Activated CD8-positive, alpha-beta memory T cell treated with anti-CD3 and anti-CD28 coated beads, Interleukin-2, amount 50 U/mL, for 48 hours (primary cell): ENCODE data around the gene CEP112.
"Not testable (repeated sequence)": the region's sequence is repeated elsewhere in the genome, so short reads cannot be mapped to it uniquely, and the experiment has no call there.

ENCODE experiments used
- DNase-seq: peaks from one replicate; pipeline ENCODE4 v3.0.0-alpha.2; 2020

CEP112 gene

GRCh38 chr17:65711671-65712276 is 480.2 kb downstream of the CEP112 start:
- DNase-seq = no peak

- no peak for DNase-seq
These were observed 484.2 kb downstream of the CEP112 start for GRCh38 chr17:65707780-65708179.

DNA sequence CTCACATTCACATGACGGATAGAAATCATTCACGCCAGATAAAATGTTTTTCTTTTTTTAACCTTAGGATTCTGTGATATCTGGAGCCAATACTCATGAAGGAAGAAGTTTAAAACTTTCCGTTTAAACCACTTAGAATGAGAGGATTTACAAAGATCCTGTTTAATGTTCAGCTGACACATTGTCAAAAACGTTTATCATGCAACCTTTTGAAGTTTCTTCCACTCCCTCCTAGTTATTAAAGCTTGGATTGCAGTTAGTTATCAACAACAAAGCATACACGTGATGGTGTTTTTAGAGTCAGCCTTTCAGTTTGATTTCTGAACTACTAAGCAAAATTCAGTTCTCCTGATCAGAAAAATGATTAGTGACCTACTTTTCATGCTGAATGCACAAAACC is 487.2 kb downstream of the CEP112 start:
- no peak for DNase-seq

- no peak for DNase-seq
These were observed 488.0 kb downstream of the CEP112 start for GRCh38 chr17:65703891-65704290.

GRCh38 chr17:65699459-65699858 is 492.5 kb downstream of the CEP112 start:
- no peak for DNase-seq

- no peak for DNase-seq
These were observed 493.4 kb downstream of the CEP112 start for GRCh38 chr17:65698381-65699061.

GRCh38 chr17:65697661-65698060 is 494.3 kb downstream of the CEP112 start:
- no peak for DNase-seq

DNA sequence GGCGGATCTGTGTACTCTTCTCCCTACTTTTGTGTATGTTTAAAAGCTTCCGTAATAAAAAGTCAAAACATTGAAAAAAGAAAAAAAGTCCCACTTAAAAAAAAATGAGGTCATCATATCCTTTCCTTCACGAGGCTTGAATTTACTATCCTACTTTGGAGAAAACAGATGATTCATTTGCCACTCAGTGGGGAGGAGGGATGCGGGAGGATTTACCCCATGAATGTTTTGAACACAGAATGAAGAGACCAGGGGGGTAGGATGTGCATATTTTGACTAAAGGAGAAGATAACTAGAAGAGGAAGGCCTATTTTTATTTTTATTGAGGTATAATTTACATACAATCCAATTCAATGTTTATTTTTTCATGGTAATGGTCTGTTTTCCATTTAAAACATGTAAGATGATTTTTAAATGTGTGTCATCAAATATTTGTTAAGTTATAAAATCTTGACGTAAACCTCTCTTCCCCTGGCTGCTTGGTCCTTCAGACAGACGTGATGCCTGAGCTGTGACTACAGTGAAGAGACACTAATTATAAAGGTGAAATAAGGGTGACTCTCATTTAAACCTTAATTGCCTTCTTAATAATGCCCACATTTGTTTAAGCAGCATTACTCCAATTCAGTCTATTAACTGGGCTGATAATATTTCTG is 495.1 kb downstream of the CEP112 start:
- no peak for DNase-seq

DNA sequence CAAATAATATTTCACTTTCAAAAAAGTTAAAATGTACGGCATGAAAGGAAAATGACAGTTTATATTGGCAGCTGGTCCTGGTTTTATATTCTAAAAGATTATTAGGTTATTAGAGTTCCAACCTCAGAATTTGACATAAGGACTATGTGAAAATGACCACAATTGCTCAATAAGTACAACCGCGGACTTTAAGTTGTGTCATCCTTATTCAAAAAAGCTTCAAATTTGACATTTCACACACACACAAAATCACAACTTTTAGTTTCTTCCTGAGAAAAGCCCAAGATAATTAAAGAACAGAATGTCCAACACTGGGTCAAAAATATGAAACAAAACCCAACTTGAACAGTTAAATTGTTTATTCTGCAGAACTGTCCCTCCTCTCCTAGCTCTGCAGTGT is 497.3 kb downstream of the CEP112 start:
- DNase-seq = no peak

DNA sequence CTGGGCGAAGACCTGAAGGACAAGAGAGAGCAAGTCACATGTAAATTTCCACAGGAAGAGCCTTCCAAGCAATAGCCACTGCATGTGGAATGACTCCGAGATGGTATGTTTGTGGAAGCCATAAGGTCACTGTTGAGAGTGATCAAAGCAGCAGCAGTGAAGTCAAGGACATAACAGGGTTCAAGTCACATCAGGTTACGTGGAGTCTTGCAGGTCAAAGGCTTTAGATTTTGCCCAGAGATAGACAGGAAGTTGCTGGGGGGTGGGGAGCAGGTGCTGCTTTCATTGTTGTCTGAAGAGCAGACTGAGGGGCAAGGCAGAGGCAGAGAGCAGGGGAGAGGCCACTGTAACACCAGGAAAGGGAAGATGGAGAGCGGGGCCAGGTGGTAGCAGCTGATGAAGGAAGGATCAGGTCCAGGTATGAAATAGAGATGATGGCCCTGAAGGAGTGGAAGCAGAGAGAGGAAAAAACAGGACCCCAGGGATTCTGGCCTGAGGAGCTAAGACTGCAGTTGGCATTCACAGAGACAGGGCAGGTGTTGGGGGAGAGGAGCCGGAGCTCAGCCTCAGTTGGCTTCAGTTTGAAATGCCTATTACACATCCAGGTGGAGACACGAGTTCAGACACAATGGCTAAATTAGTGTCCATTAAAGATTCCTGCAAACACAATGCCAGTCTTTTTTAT is 501.2 kb downstream of the CEP112 start:
- no peak for DNase-seq

DNA sequence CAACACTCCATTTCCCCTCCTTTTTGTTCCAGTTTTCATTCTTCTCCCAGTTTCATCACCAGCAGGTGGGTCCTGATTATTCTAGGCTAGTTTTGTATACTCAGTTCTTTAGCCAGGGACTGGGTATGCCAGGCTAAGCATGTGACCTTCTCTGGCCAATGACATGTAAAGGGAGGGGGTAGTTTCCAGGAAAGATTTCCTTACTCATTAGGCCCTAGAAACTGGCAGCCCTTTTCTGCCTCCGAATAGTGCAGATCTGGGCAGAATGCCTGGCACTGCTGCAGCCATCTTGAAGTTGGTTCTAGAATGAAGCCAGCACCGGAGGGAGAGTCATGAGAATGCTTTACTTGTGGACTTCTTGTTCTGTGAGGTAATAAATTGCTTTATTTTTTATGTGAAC is 503.6 kb downstream of the CEP112 start:
- DNase-seq = no peak

DNA sequence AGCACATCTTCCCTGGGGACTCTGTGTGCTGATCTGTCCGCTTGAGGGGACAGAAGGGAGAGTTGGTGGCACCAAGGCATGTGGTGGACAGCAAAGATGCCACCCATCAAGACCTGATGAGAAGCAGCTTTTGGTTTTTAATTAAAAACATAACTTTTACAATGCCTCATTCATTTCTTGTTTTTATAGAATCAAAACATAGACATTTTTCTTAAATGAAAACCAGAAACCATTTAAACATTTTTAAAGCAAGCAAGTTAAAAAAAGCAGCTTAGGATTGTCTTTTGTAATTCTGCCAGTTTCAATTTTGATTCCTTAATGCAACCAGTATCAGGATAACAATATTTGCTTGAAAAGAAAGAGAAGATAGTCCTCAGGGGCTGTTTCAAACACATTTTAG is 506.8 kb downstream of the CEP112 start:
- no peak for DNase-seq

GRCh38 chr17:65684631-65685030 is 507.3 kb downstream of the CEP112 start:
- no peak for DNase-seq

DNA sequence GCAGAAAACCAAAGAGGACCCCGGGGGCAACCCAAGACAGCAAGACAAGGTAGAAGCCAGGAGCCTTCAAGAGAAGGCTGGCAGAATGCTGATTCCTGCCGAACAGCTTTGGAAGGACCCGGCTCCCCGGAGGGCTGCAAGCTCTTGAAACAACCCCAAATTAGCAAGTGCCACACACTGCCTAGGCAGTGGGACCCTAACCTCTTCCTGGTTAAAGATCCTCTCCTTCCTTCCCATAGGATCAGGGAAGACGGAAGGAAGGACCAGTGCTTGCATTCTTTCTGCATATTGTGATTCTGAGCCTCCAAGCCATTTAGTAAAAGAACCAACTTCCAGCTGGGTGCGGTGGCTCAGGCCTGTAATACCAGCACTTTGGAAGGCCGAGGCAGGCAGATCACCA is 508.5 kb downstream of the CEP112 start:
- no peak for DNase-seq

DNA sequence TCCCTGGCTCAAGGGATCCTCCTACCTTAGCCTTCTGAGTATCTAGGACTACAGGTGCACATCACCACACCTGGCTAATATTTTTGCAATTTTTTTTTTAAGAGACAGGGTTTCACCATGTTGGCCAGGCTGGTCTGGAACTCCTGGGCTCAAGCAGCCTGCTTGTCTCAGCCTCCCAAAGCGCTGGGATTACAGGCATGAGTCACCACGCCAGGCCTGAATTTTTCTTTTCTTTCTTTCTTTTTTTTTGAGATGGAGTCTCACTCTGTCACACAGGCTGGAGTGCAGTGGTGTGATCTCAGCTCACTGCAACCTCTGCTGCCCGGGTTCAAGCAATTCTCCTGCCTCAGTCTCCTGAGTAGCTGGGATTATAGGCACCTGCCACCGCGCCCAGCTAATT is 510.2 kb downstream of the CEP112 start:
- DNase-seq = not testable (repeated sequence)

GRCh38 chr17:65679165-65679845 is 512.6 kb downstream of the CEP112 start:
- no peak for DNase-seq

DNA sequence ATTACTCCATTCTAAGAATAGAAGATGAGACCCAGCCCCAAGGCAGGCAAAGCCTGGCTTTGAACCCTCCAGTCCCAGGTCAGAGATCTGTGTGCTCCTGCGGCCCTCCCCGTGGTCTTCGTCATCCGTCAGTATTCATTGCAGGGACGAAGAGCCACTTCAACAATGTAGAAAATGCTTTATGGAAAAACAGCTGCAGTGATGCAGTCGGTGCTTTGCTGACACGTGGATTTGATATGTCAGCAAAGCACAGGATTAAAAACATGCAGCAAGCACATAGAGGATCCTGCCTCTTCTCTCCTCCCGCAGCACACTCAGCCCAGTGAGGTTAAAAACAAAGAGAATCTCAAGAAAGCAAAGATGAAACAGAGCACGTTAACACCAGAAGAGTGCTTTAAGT is 513.4 kb downstream of the CEP112 start:
- no peak for DNase-seq

- no peak for DNase-seq
These were observed 514.0 kb downstream of the CEP112 start for GRCh38 chr17:65677932-65678331.

GRCh38 chr17:65674246-65675045 is 517.5 kb downstream of the CEP112 start:
- DNase-seq = no peak

DNA sequence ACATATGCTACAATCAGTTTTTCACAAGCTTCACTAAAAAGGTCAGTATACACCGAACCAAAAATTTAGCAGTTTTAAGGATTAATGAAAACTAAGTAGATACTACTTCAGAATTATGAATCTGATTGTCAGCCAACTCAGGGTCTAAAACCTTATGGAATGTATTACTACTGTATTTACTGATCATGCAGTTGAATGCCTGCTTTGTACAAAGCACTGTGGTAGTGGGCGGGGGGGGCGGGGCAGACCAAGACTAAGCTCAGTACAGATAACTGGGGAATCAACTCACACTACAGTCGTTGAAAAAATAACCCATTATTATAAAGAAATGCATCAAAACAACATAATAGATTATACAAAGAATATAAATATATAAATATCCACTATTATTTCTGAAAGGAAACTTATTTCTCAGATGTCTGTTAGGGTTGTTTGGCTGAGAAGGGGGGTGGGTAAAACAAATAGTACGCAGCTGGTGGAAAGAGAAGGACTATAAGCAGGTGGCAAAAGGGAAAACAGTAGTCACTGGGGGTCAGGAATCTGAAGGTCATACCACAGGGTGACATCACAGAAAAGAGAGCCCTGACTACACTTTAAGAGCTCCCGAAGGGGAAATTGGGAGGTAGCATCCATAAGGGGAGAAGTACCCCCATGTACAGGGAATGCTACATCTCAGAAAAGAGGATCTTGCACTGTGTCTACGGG is 521.1 kb downstream of the CEP112 start:
- DNase-seq = no peak

GRCh38 chr17:65668211-65668610 is 523.7 kb downstream of the CEP112 start:
- no peak for DNase-seq

DNA sequence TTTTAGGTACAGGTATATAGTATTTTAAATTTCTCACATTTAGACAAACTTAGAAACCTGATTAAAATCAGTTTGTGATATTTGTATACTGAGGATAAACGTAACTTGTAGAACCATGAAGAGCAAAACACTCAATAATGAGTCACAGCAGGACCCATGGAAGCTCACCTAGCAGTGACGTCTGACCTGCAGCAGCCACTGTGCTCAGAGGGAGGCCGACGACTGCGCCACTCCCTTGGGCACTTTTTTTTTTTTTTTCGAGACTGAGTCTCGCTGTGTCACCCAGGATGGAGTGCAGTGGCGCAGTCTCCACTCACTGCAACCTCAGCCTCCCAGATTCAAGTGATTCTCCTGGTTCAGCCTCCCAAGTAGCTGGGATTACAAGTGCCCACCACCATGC is 524.3 kb downstream of the CEP112 start:
- DNase-seq = no peak
